ENCODE data around the gene GPR12. TPM values are rescaled to one million over a fixed set of nuclear protein-coding genes. Genes with fewer than 3 reads are reported as not detected.

The GPR12 gene
- total and polyA plus RNA-seq, 10 of the 15 experiments (the other 5 are each of a cell fraction or from before 2014, with no cell fraction given), result not detected

DNA sequence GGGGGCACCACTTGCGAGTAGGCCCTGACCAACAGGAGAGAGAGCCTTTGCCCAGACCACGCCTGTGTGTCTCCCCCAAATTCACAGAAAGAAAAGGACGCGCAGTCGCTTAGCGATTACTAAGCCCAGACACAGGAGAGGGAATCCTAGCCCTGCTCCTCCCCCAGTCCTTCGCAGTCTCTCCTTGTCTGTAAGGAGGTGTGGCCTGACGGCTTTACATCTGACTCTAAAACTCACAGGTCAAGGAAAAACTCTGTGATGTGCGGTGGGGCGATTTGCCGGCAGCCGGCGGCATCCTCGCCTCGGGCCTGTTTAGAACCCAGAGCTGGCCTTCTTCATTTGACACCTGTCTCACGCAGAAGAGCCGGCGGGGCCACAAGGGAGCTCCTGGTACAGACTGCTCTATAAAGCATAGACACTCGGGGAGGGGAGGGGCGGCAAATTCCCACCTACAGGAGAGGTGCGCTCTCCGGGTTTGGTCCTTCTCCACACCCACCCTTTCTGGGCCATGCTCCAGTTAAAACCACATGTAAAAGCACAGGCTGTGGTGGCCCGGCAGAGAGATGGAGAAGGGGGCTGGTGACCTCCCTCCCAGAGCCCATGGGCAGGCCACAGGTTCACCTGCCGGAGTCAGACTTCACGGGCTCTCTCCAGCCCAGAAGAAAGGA is 17.8 kb downstream of the GPR12 start (continued):
- TF ChIP-seq WRNIP1 (IDR thresholded peaks at IDR 0.05; ENCODE audit: borderline replicate concordance, low read depth, low read length), result no peak
- no peak for TF ChIP-seq NR2C2 (IDR thresholded peaks at IDR 0.05; ENCODE audit: borderline replicate concordance, control insufficient read depth, insufficient read length, low read depth)
- TF ChIP-seq SIX5 (IDR thresholded peaks at IDR 0.05; ENCODE audit: low read depth, low read length, severe bottlenecking), result no peak
- no peak for TF ChIP-seq MTA3 (IDR thresholded peaks at IDR 0.05; ENCODE audit: borderline replicate concordance, low read length)
- no peak for TF ChIP-seq BHLHE40 (IDR thresholded peaks at IDR 0.05; ENCODE audit: borderline replicate concordance in 1 of 2, low read depth in 2 of 2, low read length in 1 of 2)

DNA sequence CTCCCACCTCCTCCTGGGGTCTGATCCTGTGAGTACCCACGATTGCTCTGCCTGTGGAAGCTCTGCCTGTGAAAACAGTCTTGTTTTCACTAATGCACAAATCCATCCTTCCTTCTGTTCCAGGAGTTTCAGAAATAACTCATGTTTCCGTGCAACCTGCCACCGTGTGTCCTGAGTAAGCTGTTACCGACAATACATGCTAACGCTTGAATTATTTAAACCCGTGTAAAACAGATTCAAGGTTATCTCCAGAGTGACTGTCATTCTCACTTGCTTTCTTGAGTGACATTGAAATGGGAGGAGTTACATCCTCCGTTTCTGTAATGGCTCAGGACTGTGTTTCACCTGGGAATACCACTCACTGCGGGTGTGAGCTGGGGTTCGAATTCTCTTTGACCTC is 24.9 kb downstream of the GPR12 start:
- DNase-seq (ENCODE audit: low read depth, low spot score) (no peak), FAIRE-seq (no peak), ATAC-seq (no peak)
- ChIA-PET POLR2A (no interaction called here), RAD21 (ENCODE audit: unreplicated experiment) (no interaction called here), SMC1A (ENCODE audit: uncharacterized antibody, unreplicated experiment) (no interaction called here), CTCF (no interaction called here)
- intact Hi-C loops (cut with micrococcal nuclease; ENCODE audit: unreplicated experiment), result no loop called here
- no TSS peak for BruUV-seq (replicated peaks)
- in situ Hi-C loops (cut with MboI), result no loop called here
- H3K36me3 ChIP-seq (ENCODE audit: control insufficient read depth in 2 of 2, insufficient read depth in 2 of 2, low read length in 1 of 2), result no peaks in the 10 kb centered on the region
- H3K9me3 ChIP-seq (replicated peaks; ENCODE audit: control insufficient read depth, insufficient read depth, low read length), result no peaks in the 10 kb centered on the region; the same call in 2 of the 3 replicates
- H3K4me2 ChIP-seq (ENCODE audit: control insufficient read depth, insufficient read depth), result no peak overlapping the region
- no peaks in the 10 kb centered on the region for H3K79me2 ChIP-seq (ENCODE audit: control insufficient read depth, insufficient read depth, low read length)
- H3K4me1 ChIP-seq (ENCODE audit: control insufficient read depth, insufficient read depth, low read length), result no peaks in the 10 kb centered on the region
- no peak overlapping the region for H3K9ac ChIP-seq (ENCODE audit: control insufficient read depth, insufficient read depth, low read length)
- no peaks in the 10 kb centered on the region for H3K27me3 ChIP-seq (replicated peaks in 1 of 2; ENCODE audit: control insufficient read depth in 2 of 2, insufficient read depth in 2 of 2, low read length in 1 of 2)
- TF ChIP-seq, protein P1, sequence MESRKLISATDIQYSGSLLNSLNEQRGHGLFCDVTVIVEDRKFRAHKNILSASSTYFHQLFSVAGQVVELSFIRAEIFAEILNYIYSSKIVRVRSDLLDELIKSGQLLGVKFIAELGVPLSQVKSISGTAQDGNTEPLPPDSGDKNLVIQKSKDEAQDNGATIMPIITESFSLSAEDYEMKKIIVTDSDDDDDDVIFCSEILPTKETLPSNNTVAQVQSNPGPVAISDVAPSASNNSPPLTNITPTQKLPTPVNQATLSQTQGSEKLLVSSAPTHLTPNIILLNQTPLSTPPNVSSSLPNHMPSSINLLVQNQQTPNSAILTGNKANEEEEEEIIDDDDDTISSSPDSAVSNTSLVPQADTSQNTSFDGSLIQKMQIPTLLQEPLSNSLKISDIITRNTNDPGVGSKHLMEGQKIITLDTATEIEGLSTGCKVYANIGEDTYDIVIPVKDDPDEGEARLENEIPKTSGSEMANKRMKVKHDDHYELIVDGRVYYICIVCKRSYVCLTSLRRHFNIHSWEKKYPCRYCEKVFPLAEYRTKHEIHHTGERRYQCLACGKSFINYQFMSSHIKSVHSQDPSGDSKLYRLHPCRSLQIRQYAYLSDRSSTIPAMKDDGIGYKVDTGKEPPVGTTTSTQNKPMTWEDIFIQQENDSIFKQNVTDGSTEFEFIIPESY (IDR thresholded peaks at IDR 0.05), result no peak
- no peak for TF ChIP-seq FOS (IDR thresholded peaks at IDR 0.05; ENCODE audit: borderline replicate concordance, extremely low read depth, insufficient read length)
- TF ChIP-seq JUNB (IDR thresholded peaks at IDR 0.05), result no peak
- TF ChIP-seq, protein P2, sequence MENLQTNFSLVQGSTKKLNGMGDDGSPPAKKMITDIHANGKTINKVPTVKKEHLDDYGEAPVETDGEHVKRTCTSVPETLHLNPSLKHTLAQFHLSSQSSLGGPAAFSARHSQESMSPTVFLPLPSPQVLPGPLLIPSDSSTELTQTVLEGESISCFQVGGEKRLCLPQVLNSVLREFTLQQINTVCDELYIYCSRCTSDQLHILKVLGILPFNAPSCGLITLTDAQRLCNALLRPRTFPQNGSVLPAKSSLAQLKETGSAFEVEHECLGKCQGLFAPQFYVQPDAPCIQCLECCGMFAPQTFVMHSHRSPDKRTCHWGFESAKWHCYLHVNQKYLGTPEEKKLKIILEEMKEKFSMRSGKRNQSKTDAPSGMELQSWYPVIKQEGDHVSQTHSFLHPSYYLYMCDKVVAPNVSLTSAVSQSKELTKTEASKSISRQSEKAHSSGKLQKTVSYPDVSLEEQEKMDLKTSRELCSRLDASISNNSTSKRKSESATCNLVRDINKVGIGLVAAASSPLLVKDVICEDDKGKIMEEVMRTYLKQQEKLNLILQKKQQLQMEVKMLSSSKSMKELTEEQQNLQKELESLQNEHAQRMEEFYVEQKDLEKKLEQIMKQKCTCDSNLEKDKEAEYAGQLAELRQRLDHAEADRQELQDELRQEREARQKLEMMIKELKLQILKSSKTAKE (IDR thresholded peaks at IDR 0.05; ENCODE audit: low read depth, poor library complexity, severe bottlenecking), result no peak
- TF ChIP-seq NRF1 (conservative IDR thresholded peaks at IDR 0.05; ENCODE audit: low read depth, low read length), result no peak
- H4K20me1 ChIP-seq (ENCODE audit: control insufficient read depth, insufficient read depth), result no peaks in the 10 kb centered on the region
- H2AFZ ChIP-seq (ENCODE audit: control insufficient read depth, low read depth, low read length), result no peak overlapping the region
- no peak overlapping the region for H3K27ac ChIP-seq (ENCODE audit: control insufficient read depth, insufficient read depth)
- no peak overlapping the region for H3K4me3 ChIP-seq
- WGBS (ENCODE audit: insufficient coverage, insufficient replicate concordance, low lambda C conversion rate, missing lambda C conversion rate), result 36% methylated on average over 9 of the region's 9 CpGs

Measured in GM12878 (cell line).